Astrocyte of the hippocampus (primary cell): Measurements from ENCODE around the gene BCAR1.

Source experiments
- DNase-seq: peaks from one replicate; pipeline ENCODE4 v3.0.0; 2011; ENCODE audit warnings: low read depth, low spot score

BCAR1 gene

DNA sequence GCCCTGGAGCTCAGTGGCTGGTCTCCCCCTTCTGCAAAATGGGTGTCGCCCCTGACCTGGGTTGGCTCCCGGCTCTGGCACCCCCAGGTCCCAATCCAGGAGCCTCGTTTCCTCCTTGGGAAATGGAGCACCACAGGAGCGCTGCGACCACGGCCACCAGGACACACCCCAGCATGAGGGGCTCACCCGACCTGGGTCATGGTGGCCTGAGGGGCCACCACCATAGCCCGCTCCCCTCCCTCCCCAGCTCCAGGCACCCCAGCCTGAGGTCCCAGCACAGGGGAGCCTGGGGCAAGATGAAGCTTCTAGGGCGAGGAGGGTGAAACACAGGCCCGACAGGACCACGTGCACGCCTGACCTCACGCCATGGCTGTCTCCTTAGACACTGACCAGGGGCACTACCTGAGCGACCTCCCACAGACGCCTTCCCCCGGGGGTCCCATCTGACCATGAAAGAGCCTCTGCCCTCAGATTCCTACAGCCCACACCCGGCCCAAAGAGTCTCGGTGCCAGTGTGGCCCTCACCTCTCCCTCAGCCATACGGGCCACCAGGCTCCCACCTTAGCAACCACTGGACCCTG, 11.8 kb downstream of the BCAR1 start:
- no peak for DNase-seq

DNA sequence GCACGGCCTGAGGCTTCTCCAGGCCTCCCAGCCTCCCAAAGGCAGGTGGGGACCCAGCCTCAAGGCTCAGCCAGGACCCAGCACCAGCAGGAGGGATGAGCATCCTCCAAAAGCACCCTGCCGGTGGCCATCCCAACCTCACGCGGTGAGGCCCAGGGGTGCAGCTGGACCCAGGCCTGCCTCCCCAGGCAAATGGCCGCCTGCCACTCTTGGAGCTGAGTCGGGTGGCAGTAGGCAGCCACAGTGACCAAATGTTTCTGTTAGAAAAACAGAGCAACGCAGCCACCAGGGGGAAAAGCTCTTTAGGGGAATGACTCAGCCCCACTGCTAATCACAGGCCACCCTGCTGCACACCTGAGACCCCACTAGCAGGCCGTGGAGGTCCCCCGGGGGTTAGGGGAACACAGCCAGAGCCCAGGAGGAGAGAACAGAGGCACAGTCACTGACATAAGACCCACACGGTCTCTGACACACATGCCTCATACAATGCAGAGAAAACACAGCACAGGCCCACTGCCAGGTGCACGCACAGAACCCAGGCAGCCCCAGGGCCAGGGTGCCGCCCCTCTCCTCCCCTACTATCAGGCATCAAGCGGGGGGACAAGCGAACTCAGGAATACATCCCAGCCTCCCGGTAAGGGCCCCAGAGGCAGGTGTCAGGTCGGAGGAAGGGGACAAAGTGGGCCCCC, 12.4 kb downstream of the BCAR1 start:
- no peak for DNase-seq

DNA sequence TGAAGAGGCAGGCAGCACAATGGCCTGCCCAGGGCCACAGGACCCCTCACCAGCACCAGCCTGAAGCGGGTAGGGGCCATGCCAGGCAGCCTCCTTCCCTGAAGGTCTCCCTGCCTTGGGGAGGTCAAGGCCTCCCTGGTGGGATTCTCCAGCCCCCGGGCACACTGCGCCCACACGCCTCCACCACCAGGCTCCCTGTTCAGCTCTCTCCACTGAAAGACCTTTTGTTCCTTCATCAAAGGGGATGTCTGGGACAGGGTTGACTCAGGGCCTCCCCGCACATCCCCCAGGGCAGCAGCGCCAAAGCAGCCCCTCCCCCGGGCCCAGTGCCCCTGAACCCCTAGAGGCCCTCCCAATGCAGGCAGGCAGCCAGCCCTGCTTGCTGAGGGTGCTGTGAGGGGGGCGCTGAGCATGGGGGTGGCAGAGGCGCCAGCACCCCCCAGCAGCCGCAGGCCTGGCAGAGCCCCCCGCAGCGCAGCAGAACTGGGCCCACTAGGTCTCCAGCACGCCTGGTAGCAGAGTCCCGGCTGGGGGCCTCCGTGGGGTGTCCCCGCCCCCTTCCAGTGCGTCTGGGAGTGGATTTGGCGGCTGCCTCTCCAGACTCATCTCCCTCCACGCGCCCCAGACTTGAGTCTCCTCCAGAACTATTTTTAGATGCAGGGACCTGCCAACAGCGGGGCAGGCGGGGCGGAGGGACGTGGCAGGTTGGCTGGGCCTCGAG, 13.1 kb downstream of the BCAR1 start:
- peak; percentile 95 for DNase-seq

DNA sequence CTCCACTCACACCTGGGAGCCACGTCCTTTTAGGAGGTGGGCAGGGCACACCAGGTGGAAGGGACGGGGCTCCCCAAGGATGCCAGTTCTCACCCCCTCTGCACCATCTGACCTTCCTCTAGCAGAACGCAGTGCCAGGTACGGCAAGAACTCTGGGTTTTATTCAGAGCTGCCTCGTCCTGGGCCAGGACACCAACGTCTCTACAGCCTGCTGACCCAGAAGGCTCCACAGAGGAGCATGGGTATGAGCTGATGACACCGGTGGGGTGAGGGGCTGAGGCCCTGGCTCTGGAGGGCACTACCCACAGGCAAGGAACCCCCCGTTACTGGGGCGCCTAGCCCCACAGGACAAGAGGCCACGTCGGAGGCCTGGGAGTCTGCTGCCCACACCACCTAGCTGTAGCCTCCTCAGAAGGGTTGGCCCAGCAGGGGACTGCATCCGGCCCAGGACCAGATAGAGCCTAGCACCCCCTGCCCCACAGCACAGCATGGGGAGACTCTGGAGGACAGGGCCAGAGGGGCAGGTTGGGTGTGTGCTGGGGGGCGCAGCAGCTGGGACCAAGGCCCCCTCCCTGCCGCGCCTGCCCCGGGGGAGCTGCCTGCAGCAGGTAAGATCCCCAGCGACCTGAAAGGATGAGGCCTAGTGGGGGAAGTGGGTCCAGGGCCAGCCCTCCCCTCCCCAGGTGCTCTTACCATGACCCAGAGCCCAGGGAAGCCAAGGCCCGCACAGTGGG, 13.9 kb downstream of the BCAR1 start:
- DNase-seq: peak; percentile 12

DNA sequence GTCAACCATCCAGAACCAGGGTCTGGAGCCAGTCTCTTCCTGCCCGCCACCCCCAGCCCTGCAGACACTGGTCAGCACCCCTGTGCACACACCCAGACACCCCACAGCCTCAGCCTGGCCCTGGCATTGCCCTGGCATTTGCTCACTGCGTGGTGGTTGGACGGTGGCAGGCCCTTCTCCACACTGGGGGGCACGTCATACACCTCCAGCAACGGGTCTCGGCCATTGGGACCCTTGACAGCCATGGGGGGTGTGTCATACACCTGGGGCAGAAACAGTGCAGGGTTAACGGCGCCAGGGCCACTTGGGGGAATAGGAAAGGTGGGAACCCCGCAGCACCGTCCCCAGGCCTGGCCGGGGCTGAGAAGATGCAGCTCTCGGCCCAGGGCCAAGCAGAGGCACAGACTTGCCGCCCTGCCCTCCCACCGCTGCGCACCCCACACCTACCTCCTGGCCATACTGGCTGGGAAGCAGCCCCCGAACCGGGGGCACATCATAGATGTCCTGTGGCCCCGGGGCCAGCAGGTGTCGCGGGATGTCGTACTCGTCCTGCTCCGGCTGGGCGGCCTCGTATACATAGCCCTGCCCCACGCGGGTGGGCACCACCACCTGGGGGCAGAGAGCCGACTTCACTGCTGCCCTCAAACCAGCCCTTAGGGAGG, 14.6 kb downstream of the BCAR1 start:
- DNase-seq: peak; percentile 4

DNA sequence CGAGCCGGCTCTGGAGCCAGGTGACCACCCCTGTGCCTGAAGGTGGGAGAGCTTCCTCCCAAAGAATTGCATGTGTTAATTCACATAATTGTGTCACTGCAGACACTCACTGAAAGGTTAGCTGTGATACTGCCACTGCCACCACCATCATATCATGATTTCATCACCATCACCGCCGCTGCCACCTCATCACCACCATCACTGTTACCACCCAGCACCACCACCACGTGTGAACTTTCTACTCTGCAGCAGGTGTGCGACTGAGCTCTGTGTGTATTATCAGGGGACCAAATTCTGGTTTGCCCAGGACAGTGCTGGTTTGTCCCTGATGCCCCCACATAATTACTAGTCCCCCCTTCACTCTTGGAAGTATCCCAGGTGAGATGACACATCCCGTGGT, 15.2 kb downstream of the BCAR1 start:
- no peak for DNase-seq

DNA sequence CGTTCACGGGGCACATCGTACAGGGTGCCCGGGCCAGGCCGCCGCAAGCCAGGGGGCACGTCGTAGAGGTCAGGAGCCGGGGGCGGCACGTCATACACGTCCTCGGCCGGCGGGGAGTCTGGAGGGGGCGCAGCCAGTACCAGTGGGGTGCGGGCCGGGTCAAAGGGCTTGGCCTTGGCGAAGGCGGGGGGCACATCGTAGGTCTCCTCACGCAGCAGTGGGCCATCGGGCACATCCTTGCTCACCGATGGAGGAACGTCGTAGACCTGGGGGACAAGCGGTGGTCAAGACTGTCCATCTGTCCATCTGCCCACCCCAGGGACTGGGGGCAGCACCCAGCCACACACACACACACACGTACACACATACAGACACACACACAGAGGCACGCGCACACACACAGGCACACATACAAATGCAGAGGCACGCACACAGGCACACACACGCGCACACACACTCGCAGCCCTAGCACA, 15.7 kb downstream of the BCAR1 start:
- no peak for DNase-seq

DNA sequence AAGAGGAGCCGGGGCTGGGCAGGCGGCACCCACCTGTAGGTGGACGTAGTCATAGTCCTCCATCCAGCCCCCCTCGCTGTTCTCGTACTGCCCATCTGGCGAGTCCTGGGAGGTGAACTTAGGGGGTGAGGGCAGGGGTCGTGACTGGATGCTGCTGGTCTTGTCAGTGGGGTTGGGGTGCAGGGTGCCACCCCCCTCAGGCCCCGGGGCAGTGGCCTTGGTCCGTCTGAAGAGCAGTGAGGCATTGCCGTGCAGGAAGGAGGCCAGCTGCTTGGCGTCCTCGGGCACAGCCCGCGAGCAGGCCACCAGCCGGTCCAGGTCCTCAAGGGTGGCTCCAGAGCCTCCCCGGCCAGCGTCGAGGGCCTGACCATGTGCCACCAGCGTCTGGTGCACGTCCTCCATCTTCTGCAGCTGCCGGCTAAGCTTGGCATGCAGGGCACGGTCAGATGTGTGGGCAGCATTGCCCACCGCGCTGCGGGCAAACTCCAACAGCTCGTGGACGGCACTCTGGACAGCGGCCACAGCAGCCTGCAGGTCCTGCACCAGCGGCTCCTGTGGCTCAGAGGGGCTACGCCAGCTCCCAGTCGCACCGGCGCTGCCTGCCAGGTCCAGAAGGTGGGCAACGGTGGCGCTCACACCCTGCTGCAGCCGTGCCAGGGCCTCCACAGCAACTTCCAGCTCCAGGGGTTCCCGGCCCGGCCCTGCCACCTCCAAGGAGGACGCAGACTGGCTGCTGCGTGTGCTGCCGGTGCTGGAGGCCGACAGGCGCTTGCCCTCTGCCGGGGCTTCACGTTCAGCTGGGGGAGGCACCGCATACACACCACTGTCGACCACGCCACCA, 16.3 kb downstream of the BCAR1 start:
- DNase-seq: no peak

DNA sequence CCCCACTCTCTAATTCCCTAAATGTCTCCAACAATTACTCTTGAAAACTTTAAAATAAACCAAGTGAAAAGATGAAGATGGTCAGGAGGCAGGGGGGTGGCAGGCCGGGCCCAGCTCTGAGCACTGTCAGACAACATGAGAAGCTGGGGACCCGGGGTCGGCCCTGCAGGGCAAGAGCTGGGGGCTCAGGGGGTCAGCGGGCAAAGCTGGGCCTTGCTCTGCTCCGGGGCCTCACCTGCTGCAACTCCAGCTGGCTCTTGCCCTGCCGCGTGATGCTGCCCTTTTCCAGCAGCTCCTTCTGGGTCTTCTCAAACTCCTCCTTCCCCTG, 17.8 kb downstream of the BCAR1 start:
- DNase-seq: no peak

DNA sequence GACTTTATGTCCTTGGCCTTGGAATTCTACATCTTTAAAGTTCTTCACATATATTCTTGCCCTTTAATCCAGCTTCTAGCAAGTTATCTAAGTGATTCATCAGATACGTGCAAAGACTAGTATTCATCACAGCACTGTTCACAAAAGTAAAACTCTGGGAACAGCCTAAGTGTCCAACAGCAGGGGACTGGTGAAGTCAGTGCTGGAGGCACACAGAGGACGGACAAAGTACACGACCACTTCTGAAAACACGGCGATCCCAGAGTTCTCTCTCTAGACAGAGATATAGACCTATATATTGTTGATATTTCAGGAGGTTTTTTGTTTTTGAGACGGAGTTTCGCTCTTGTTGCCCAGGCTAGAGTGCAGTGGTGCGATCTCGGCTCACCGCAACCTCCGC, 19.9 kb downstream of the BCAR1 start:
- no peak for DNase-seq

DNA sequence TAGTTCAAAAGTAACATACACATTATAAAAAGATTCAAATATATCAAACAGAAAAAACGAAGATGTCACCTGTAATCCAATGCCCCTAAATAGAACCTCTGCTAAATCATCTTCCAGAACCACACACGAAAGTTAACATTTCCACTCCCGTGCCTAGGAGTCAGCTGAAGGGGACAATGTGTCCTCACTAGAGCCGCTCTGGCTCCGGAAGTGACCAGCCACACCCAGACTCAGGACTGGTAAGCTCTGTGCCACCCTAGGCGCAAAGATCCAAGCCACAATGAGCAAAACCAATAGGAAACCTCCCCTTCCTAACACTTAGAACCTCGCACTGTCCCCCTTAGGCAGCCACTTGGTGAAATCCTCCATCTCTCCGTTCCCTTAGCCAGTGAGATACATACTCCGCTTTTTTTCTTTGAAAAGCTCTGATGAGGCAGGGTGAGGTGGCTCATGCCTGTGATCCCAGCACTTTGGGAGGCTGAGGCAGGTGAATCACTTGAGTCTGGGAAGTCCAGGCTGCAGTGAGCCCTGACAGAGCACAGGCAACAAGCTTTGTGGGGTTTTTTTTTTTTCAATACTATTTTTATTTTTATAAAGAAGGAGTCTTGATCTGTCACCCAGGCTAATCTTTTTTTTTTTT, 20.8 kb downstream of the BCAR1 start:
- DNase-seq: no peak

DNA sequence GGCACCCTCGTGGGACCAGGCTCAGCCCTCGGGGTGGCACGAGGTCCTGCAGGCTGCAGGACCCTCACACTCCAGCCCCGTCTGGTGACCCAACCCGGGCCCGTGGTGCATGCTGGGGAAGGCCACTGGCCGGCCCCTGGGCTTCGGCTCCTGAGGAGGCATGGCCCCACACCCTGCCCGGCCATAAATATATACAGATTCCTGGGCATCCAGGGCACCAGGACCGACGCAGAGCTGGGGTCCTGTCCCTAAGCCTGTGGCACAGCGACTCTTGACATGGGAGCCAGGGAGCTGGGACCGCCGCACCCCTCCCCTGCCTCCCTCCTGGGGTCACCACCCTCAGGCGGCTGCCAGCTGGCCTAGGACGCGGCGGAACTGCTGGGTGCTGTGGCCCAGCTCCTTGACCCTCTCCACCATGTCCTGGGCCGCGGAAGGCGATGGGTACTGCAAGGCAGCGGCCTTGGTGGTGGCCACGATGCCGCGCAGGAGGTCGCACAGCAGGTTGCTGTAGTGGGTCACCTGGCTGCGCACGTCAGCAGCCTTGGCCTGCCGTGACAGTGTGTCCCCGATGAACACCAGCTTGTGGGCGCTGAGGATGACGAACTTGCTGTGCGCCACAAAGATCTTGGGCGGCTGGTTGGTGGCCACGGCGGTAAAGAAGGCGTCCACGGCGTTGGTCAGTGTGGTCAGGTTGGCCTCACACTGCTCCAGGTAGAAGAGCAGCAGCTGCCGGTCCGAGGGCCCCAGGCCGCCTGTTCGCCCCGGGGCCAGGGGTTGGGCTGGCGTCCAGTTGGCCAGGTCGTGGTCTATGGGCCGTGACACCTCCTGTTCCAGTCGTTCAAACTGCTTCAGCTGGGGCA, 22.0 kb downstream of the BCAR1 start:
- DNase-seq: no peak

DNA sequence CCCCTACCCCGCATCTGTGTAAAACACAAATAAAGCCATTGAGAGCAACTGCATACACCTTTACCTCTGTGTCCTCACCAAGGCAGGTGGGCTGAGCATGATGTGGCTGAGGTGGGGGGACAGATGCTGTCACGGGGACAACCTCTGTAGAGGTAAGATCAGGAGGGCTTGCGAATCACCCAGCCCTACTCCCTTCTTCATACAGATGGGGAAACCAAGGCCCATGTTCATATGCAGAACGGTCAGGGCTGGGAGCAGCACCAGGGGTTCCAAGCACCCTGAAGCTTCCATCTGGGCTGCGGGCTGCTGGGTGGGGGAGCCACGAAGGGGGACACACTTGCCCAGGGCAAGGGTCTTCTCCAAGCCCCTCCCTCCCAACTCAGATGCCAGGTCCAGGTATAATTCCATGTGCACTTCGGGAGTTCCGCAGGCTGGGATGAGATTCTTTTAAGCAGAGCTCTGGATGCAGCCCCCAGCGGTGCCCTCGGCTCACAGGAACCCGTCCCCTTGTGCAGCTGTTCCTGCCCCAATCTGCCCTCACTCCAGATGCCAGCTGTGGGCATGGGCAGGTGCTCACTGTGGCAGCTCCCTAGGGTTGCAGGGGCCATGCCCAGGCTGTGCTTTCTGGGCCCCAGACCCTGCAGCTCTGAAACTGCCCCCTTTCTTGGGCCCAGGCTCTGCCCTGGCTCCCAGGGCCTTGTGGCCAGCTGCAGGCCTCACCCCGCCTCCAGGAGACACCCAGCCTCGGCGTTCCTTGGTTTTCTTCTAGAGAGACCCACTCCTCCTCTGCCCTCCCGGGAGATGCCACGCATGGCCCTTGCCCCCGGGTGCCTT, 23.1 kb downstream of the BCAR1 start:
- DNase-seq: no peak

DNA sequence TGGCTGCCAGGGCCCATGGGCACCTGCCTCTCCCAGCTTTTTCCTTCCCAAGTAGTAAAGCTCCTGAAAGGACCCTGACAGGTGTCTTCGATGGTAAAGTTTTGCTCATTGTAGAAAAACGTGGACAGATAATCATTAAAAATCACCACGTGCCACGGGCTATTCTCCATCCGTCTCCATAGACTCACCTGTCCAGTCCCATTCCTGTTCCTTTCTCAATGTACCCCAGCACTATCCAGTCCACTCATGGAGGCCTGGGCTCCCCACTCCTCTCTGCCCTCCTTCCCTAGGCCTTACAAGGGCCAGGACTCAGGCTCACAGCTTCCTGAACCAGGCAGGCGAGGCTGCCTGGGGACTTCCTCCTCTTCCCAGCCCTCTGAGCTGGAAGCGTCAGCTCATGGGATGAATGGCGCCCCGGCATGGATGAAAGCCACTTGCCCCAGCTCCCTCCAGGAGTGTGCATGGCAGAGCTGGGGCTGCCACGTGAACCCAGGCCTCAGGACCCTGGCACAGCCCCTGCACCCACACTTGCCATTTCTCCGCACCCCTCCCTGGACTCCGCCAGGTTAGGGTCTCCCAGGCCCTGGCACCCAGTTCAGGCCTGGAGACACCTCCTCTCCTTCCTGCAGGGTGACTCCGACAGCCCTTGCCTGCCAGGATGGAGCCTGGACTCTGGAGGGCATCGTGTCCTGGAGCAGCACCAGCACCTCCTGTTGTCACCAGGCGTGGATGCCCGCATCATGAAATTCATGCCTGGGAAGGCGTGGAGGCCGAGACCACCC, 23.9 kb downstream of the BCAR1 start:
- DNase-seq: peak; percentile 8

DNA sequence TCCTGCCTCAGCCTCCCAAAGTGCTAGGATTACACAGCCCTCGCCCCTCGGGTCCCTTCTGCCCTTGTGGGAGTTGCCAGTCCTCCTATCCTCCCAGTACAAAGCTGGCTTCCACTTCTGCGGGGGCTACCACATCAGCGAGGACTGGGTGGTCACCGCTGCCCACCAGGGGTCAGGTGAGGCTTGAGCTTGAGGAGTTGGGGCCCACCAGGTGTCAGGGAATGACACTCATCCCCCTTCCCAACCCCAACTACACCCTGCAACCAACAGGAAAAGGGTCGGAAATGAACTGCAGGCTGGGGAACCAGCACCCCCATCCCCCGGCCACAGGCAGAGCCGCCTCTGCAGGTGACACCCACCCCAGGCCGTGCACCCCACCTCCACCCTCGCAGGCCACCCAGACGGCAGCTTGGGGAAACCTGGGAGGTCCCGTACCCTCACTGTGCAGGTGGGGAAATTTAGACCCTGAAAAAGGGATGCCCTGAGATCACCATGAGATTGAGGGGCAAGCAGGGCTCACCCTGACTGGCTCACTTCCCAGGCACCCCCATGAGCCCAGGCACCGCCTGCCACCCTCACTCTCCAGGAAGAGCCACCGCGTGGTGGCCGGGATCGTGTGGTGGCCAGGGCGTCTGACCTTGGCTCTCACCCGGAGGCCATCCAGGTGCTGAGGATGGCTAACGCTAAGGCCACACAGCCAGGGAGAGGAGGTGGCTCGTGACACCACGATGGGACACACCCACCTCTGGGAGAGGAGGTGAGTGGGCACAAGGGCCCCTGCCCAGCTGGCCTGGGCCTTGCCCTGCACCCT, 24.7 kb downstream of the BCAR1 start:
- DNase-seq: no peak

DNA sequence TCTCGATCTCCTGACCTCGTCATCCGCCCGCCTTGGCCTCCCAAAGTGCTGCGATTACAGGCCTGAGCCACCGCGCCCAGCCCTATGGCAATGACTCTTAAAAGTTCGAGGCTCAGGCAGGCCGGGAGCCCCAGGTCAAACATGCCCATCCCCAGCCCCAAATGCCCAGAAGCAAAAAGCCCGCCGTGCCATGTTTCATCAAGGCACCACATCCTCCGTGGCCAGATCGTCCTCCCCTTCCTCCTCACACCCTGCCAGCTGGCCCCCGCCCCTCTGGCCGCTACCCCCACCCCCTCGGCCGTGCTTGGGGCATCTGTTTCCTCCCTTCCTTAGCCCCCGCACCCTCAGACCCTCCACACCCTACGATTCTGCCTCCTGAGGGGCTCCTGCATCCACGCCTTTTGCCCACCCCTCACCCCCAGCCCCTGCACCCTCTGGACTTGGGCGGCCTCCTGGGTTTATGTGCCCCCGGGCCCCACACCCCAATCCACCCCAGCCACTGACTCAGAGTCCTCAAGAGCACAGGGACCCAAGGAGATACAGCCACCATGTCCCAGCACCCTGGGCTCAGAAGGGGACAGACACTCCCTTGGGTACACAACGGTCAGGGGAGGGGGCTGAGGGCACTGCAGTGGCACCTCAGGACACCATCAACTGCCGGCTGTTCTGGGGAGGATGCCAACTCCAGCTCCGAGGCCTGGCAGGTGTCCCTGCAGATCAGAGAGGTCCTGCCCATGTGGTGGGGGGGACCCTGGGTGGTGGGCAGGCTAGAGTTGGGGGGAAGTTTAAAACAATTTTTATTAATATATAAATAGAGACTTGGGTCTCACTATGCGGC, 25.5 kb downstream of the BCAR1 start:
- DNase-seq: no peak
